Bronchial epithelial cell (primary cell): ENCODE data around the gene TMEM184B. TPM values are rescaled to one million over a fixed set of nuclear protein-coding genes. Genes with fewer than 3 reads are reported as not detected.

ENCODE experiments used
- DNase-seq: peaks from one replicate; pipeline ENCODE4 v3.0.0-alpha.2; 2010; ENCODE audit warnings: low read depth
- FAIRE-seq: peaks from 2 replicates; lab custom pipeline; 2011; peaks lifted over from hg19 to GRCh38; lab: Jason Lieb, UNC
- H3K27me3 ChIP-seq: 2 replicates; pipeline ENCODE4 v1.5.1; 2011; ENCODE audit warnings: low read length; ENCODE audit not compliant: control insufficient read depth, insufficient read depth
- H3K36me3 ChIP-seq: 2 replicates; pipeline ENCODE4 v1.5.1; 2011; ENCODE audit warnings: low read length; ENCODE audit not compliant: control insufficient read depth, insufficient read depth
- H3K4me3 ChIP-seq: 2 replicates; pipeline ENCODE4 v1.5.1; 2011; ENCODE audit warnings: mild to moderate bottlenecking, low read depth, low read length, control low read depth
- total RNA-seq: library from RNA; depleted of rRNA; stranded (reverse); fragments of >200 nt; gene quantifications from 2 replicates; pipeline ENCODE4 v1.2.1, GENCODE V29; 2014
- TF ChIP-seq, protein P1 (sequence below): IDR thresholded peaks from 2 replicates; pipeline ENCODE4 v1.5.1; 2011; ENCODE audit warnings: mild to moderate bottlenecking, moderate library complexity, low read length, control low read depth, inconsistent platforms; ENCODE audit not compliant: insufficient read depth, severe bottlenecking

Gene TMEM184B
- total RNA-seq, 1 donor from 2014 or later, result 7.1 TPM

DNA sequence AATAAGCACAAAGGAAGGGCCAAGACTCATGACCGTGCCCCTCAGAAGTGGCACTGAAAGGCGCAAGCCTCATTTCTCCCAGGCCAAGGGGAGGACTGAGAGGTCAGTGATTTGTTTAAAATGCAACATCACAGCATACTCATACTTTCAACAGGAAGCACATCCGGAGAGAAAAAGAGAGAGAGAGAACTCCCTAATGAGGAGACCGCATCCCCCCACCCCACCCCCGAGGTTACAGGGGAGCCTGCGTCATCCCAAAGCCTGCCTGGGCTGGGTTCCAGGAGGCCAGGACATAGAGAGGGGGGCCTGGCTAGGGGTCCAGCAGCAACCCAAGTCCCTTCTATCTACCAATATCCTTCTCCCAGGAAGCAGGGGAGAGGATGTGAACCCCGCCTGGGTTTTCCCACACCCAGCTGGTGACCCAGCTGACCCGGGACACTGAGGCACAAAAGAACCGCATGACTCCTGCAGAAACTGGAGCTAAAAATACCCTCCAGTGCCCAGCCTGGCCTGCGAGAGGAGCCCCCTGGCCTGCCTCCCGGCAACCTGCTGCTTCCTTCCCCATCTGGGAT lies 40.7 kb upstream of the TMEM184B start:
- FAIRE-seq, result no peak
- Histone ChIP-seq H3K36me3 (peaks cover 29% of the 10 kb centered on the region), H3K27me3 (no peaks in the 10 kb centered on the region), H3K4me3 (peak overlapping the region; percentile 4)
- DNase-seq, result peak; percentile 89
- TF ChIP-seq, protein P1, sequence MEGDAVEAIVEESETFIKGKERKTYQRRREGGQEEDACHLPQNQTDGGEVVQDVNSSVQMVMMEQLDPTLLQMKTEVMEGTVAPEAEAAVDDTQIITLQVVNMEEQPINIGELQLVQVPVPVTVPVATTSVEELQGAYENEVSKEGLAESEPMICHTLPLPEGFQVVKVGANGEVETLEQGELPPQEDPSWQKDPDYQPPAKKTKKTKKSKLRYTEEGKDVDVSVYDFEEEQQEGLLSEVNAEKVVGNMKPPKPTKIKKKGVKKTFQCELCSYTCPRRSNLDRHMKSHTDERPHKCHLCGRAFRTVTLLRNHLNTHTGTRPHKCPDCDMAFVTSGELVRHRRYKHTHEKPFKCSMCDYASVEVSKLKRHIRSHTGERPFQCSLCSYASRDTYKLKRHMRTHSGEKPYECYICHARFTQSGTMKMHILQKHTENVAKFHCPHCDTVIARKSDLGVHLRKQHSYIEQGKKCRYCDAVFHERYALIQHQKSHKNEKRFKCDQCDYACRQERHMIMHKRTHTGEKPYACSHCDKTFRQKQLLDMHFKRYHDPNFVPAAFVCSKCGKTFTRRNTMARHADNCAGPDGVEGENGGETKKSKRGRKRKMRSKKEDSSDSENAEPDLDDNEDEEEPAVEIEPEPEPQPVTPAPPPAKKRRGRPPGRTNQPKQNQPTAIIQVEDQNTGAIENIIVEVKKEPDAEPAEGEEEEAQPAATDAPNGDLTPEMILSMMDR, result no peak

DNA sequence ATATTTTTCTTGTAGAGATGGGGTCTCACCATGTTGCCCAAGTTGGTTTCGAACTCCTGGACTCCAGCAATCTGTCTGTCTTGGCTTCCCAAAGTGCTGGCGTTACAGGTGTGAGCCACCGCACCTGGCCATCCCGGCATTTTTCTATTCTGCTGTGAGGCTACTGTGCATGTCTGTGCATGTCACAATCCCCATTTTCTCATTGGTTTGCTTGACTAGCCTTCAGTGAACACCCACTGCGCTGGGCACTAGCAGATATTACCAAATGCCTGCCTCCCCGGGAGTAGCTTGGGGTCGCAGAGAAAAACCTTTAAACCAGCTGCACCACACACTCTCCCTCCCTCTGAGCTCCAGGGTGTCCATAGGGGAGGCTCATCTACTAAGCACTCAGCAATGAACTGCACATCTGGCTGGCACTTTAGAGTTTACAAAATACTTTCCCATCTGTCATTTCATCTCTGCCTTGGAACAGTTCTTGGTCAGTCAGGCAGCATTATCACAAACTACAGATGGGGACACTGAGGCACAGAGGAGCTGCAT lies 39.5 kb upstream of the TMEM184B start:
- no peak overlapping the region for H3K4me3 ChIP-seq
- DNase-seq (peak; percentile 73), FAIRE-seq (no peak)
- no peaks in the 10 kb centered on the region for H3K27me3 ChIP-seq
- TF ChIP-seq, protein P1, result no peak
- H3K36me3 ChIP-seq, result peaks cover 35% of the 10 kb centered on the region

DNA sequence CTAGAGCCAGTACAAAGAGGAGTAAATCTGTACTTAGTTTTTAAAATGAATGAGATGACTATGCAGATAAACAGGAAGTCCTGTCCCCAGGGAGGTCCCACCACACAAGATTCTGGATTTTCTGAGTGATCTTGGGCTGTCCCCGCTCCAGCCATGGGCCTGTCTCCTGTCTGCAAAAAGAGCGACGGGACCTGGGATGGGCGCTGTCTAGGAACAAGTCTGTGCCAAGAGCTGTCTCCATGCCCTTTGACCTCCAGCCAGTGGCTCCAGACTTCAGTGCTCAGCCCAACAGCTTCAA lies 38.5 kb upstream of the TMEM184B start:
- H3K4me3 ChIP-seq, result no peak overlapping the region
- TF ChIP-seq, protein P1, result no peak
- FAIRE-seq, result no peak
- no peak for DNase-seq
- H3K36me3 ChIP-seq, result peaks cover 35% of the 10 kb centered on the region
- no peaks in the 10 kb centered on the region for H3K27me3 ChIP-seq

DNA sequence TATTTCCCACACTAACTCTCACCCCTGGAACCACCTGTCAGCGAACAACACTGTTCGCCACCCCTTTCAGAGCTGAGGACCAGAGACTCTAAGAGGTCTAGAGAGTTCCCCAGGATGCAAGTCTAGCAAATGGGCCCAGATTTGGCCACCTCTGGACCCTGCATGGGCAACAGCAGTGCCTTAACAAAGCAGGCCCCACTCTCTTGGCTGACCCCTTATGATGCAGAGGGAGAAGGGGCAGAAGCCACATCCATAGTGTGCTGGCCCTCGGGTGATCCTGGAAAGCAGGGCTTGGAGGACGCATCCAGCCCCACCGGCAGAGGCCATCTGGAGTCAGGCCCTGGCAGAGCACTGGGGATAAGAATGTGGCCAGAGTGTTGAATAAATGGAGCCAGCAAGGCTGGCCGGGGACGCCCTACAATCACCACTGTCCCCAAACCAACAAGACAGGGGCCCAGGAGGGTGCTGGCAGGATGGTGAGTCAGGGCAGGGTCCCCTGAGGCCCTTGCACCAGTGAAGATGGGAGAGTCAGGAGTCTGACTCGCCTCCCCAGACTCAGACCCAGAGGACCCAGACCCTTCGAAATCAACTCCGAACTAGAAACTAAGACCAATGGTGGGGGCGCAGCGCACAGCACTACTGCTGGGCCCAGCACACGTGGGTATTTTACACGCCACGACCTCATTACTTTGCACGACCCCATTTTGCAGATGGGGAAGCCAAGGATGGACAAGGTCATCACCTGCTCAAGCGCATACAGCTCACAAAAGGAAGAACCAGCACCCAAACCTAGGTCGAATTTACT lies 37.9 kb upstream of the TMEM184B start:
- TF ChIP-seq, protein P1, result no peak
- Histone ChIP-seq H3K27me3 (no peaks in the 10 kb centered on the region), H3K4me3 (no peak overlapping the region), H3K36me3 (peaks cover 35% of the 10 kb centered on the region)
- FAIRE-seq (no peak), DNase-seq (no peak)

DNA sequence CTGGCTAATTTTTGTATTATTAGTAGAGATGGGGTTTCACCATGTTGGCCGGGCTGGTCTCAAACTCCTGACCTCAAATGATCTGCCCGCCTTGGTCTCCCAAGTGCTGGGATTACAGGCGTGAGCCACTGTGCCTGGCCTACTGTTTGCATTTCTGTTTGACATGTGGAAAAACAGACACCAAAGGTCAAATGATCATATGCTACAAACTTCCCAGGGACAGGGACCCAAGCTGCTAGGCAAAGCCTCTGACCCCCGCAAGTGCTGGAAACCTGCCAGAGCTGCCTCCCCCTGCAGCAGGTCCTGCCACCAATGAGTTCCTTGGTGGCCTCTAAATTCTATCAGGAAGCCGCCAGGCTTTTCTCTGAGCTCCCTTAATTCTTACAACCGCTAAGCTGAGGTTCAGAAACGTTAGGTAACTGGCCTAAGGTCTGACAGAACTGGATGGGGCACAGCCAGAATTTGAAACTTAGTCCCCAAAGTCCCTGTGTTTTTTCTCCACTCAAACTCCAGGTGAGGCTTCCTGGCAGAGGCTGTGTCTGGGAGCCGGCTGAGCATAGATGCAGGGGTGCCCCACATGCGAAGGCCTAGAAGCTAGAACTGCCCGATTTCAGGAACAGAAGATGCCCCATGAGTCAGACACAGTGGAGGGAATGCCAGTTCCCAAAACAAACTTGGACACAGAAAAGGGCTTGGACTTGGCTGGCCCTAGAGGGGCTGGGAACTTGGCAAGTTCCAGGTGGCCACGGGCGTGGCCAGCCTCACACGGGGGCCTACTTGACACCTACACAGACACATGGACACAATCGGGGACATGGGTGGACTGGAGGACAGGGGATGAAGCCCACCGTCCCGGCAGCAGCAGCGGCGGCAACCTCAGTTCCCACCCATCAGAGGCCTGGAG lies 37.1 kb upstream of the TMEM184B start:
- TF ChIP-seq, protein P1, result no peak
- no peaks in the 10 kb centered on the region for H3K27me3 ChIP-seq
- H3K36me3 ChIP-seq, result peaks cover 35% of the 10 kb centered on the region
- FAIRE-seq, result peak; percentile 50
- no peak for DNase-seq
- H3K4me3 ChIP-seq, result no peak overlapping the region
